Astrocyte (in vitro differentiated cells and primary cell): ENCODE data around the gene SNRNP70.

ENCODE experiments used
- EZH2 ChIP-seq: IDR thresholded peaks from 2 replicates; pipeline ENCODE4 v1.6.1; 2012; ENCODE audit warnings: mild to moderate bottlenecking, low read length, inconsistent platforms; ENCODE audit not compliant: insufficient read depth
- TF ChIP-seq, protein P1 (sequence below): IDR thresholded peaks from 2 replicates; pipeline ENCODE4 v1.5.1; 2011; ENCODE audit warnings: low read depth, mild to moderate bottlenecking, inconsistent platforms, low read length, moderate library complexity; ENCODE audit not compliant: insufficient read depth

DNA sequence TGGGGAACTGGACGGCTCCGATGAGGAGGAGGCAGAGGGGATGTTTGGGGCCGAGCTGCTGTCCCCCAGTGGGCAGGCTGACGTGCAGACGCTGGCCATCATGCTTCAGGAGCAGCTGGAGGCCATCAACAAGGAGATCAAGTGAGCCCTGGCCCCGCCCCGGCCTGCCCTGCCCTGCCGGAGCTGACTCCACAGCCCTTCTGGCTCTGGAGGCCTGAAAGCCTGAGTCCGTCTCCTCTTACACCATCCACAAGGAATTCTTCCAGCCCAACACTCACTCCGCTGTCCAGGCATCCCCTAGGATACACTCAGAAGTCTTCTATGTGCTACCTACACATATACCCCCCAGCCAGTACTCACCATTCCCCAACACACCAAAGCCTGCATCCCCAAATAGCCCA, 51.5 kb downstream of the SNRNP70 start:
- TF ChIP-seq, protein P1, sequence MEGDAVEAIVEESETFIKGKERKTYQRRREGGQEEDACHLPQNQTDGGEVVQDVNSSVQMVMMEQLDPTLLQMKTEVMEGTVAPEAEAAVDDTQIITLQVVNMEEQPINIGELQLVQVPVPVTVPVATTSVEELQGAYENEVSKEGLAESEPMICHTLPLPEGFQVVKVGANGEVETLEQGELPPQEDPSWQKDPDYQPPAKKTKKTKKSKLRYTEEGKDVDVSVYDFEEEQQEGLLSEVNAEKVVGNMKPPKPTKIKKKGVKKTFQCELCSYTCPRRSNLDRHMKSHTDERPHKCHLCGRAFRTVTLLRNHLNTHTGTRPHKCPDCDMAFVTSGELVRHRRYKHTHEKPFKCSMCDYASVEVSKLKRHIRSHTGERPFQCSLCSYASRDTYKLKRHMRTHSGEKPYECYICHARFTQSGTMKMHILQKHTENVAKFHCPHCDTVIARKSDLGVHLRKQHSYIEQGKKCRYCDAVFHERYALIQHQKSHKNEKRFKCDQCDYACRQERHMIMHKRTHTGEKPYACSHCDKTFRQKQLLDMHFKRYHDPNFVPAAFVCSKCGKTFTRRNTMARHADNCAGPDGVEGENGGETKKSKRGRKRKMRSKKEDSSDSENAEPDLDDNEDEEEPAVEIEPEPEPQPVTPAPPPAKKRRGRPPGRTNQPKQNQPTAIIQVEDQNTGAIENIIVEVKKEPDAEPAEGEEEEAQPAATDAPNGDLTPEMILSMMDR: no peak
- TF ChIP-seq EZH2: no peak
